OCI-LY3 (cell line): ENCODE results near the gene KCNK4.

Experiments
- H2AFZ ChIP-seq: fragments of 200-600, 300-600 bp; shearing (Covaris generic); 2 replicates; pipeline ENCODE4 v1.6.0; 2014; ENCODE audit warnings: antibody characterized with exemption, low read depth, low read length
- H3K27ac ChIP-seq: fragments of 200-600, 300-600 bp; sonication (generic); 2 replicates; pipeline ENCODE4 v1.5.1; 2014; ENCODE audit warnings: mild to moderate bottlenecking, low read length, moderate library complexity, mixed read lengths
- H3K27me3 ChIP-seq: fragments of 200-600, 300-600 bp; sonication (generic); 2 replicates; pipeline ENCODE4 v1.6.1; 2014; ENCODE audit warnings: low read depth, low read length, mixed read lengths
- H3K36me3 ChIP-seq: fragments of 200-600, 300-600 bp; sonication (generic); replicated peaks from 2 replicates; pipeline ENCODE3; 2014; ENCODE audit warnings: low read depth, low read length, mixed read lengths
- H3K4me1 ChIP-seq: fragments of 300-600, 200-600 bp; sonication (generic); 2 replicates; pipeline ENCODE4 v1.6.1; 2014; ENCODE audit warnings: low read length, mixed read lengths
- H3K4me2 ChIP-seq: fragments of 200-600, 300-600 bp; sonication (generic); 2 replicates; pipeline ENCODE4 v1.6.1; 2014; ENCODE audit warnings: low read length, mixed read lengths
- H3K4me3 ChIP-seq: fragments of 300-600, 200-600 bp; sonication (generic); 2 replicates; pipeline ENCODE4 v1.5.1; 2014; ENCODE audit warnings: antibody characterized with exemption, mild to moderate bottlenecking, low read length, moderate library complexity
- H3K79me2 ChIP-seq: fragments of 300-600, 200-600 bp; shearing (Covaris generic); 2 replicates; pipeline ENCODE4 v1.6.1; 2014; ENCODE audit warnings: mild to moderate bottlenecking, low read length, mixed read lengths
- H3K9ac ChIP-seq: fragments of 300-600, 200-600 bp; shearing (Covaris generic); 2 replicates; pipeline ENCODE4 v1.6.0; 2014; ENCODE audit warnings: mild to moderate bottlenecking, low read length, moderate library complexity
- H3K9me3 ChIP-seq: fragments of 200-600, 300-600 bp; shearing (Covaris generic); 2 replicates; pipeline ENCODE4 v1.6.1; 2014; ENCODE audit warnings: low read length, mixed read lengths; ENCODE audit not compliant: insufficient read depth
- H4K20me1 ChIP-seq: fragments of 200-600, 300-600 bp; sonication (generic); 2 replicates; pipeline ENCODE4 v1.6.1; 2016; ENCODE audit warnings: low read length, mixed read lengths; ENCODE audit not compliant: insufficient read depth
- CTCF ChIP-seq: fragments of 200-600, 300-600 bp; sonication (generic); IDR thresholded peaks from 2 replicates; pipeline ENCODE4 v1.5.1; 2014; ENCODE audit warnings: antibody characterized with exemption, low read length, low read depth
- EZH2phosphoT487 ChIP-seq: fragments of 200-600 bp; shearing (Covaris generic); IDR thresholded peaks from 2 replicates; pipeline ENCODE4 v1.6.1; 2018; ENCODE audit warnings: antibody characterized with exemption, mixed run types, low read depth

The KCNK4 gene

GRCh38 chr11:64251016-64251752, 39.9 kb upstream of the KCNK4 start, which contains the start of gene PLCB3:
Gene PLCB3 (plus strand): TSS chr11:64251530. CDS start chr11:64251650, 120 bp downstream.
- peaks cover 31% of the 10 kb centered on the region for H3K79me2 ChIP-seq
- H3K9me3 ChIP-seq: no peaks in the 10 kb centered on the region
- peaks cover 11% of the 10 kb centered on the region; the same call in 1 of the 2 replicates for H4K20me1 ChIP-seq
- H3K4me3 ChIP-seq: peak within 1 kb of the TSS; percentile 93
- no peaks in the 10 kb centered on the region for H3K27me3 ChIP-seq
- peaks cover 33% of the 10 kb centered on the region for H3K4me1 ChIP-seq
- peak within 1 kb of the TSS; percentile 36 for H3K27ac ChIP-seq
- H3K9ac ChIP-seq: peak within 1 kb of the TSS; percentile 88
- H2AFZ ChIP-seq: peak within 1 kb of the TSS; percentile 66; the same call in 1 of the 2 replicates
- peaks cover 6% of the 10 kb centered on the region for H3K36me3 ChIP-seq
- peak; percentile 67 for TF ChIP-seq CTCF
- TF ChIP-seq EZH2phosphoT487: no peak
- H3K4me2 ChIP-seq: peak within 1 kb of the TSS; percentile 92

DNA sequence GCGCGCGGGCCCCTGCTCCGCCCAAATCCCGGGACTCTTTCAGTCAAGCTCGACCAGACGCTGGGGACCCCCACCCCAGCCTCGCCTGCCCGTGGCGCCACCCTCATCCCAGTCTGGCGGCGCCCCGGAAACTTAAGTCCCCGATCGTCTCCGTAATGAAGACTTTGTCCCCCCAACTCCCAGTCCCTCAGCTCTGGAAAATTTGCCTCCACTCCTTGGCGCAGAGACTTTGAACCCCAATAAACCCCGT, 39.4 kb upstream of the KCNK4 start:
- Histone ChIP-seq H3K4me3 (peak overlapping the region; percentile 93), H3K79me2 (peaks cover 27% of the 10 kb centered on the region), H4K20me1 (peaks cover 11% of the 10 kb centered on the region; the same call in 1 of the 2 replicates), H3K9me3 (no peaks in the 10 kb centered on the region), H3K4me2 (peak overlapping the region; percentile 78), H3K27me3 (no peaks in the 10 kb centered on the region), H3K9ac (peak overlapping the region; percentile 88), H2AFZ (no peak overlapping the region), H3K36me3 (peaks cover 10% of the 10 kb centered on the region), H3K4me1 (peaks cover 33% of the 10 kb centered on the region), H3K27ac (peak overlapping the region; percentile 36; the same call in 1 of the 2 replicates)
- TF ChIP-seq CTCF (no peak), EZH2phosphoT487 (no peak)

- TF ChIP-seq CTCF (peak; percentile 61), EZH2phosphoT487 (no peak)
- peak overlapping the region; percentile 93 for H3K4me3 ChIP-seq
- H3K9me3 ChIP-seq: no peaks in the 10 kb centered on the region
- no peaks in the 10 kb centered on the region for H3K27me3 ChIP-seq
- peak overlapping the region; percentile 88 for H3K9ac ChIP-seq
- peaks cover 33% of the 10 kb centered on the region for H3K4me1 ChIP-seq
- peak overlapping the region; percentile 78 for H3K4me2 ChIP-seq
- no peak overlapping the region for H2AFZ ChIP-seq
- H3K27ac ChIP-seq: peak overlapping the region; percentile 36
- H4K20me1 ChIP-seq: peaks cover 11% of the 10 kb centered on the region; the same call in 1 of the 2 replicates
- peaks cover 11% of the 10 kb centered on the region for H3K36me3 ChIP-seq
- peaks cover 22% of the 10 kb centered on the region for H3K79me2 ChIP-seq
These were observed 38.9 kb upstream of the KCNK4 start for GRCh38 chr11:64252003-64252872.

DNA sequence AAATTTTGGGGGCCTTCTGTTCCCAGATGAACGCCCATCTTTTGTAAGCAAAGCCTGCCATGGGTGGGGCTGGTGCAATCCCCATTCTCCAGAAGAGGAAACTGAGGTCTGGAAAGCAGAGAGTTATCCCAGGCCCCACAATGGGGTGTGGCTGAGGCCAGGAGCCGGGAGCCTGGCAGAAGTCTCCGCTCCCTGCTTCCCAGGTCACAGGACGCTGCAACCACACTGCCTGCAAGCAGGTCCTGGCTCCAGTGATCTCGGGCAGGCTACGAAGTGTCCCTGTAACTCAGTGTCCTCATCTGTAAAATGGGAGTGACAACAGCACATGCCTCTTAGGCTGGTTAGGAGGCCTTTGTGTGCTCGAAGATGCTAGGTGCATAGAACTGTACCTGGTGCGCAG, 38.1 kb upstream of the KCNK4 start:
- no peak for TF ChIP-seq CTCF
- TF ChIP-seq EZH2phosphoT487: no peak
- H3K4me1 ChIP-seq: peaks cover 28% of the 10 kb centered on the region
- H3K4me3 ChIP-seq: peak overlapping the region; percentile 93
- H3K9me3 ChIP-seq: no peaks in the 10 kb centered on the region
- no peak overlapping the region for H2AFZ ChIP-seq
- peaks cover 11% of the 10 kb centered on the region; the same call in 1 of the 2 replicates for H4K20me1 ChIP-seq
- no peaks in the 10 kb centered on the region for H3K27me3 ChIP-seq
- peaks cover 22% of the 10 kb centered on the region for H3K79me2 ChIP-seq
- peaks cover 11% of the 10 kb centered on the region for H3K36me3 ChIP-seq
- peak overlapping the region; percentile 78 for H3K4me2 ChIP-seq
- peak overlapping the region; percentile 36 for H3K27ac ChIP-seq
- peak overlapping the region; percentile 88 for H3K9ac ChIP-seq
